ENCODE data around the gene OR2T6. TPM values are rescaled to one million over a fixed set of nuclear protein-coding genes. Genes with fewer than 3 reads are reported as not detected.

Gene OR2T6
- not detected in 2 replicates for total RNA-seq

GRCh38 chr1:248375446-248375845 is at the start of gene OR2T6:
TSS of gene OR2T6 (plus strand) at chr1:248375746. CDS start at chr1:248387609, 11,863 bp downstream.

GRCh38 chr1:248348475-248348874 is 27.1 kb upstream of the OR2T6 start, which contains the start of gene OR14C36:
TSS of gene OR14C36 (plus strand) at chr1:248348775. CDS start at chr1:248348775, 0 bp downstream.

GRCh38 chr1:248361121-248361715 is 14.3 kb upstream of the OR2T6 start, which contains the start of gene OR2T4:
TSS of gene OR2T4 (plus strand) at chr1:248361665. CDS start at chr1:248361665, 0 bp downstream.

GRCh38 chr1:248402748-248403147 is 27.2 kb downstream of the OR2T6 start, which contains the start of gene OR2T1:
TSS of gene OR2T1 (plus strand) at chr1:248403048. CDS start at chr1:248406148, 3,100 bp downstream.

Other genes with a start within 250 kb of the OR2T6 start
- gene OR2M5, start 230.6 kb upstream of the OR2T6 start, total RNA-seq = not detected in 2 replicates
- not detected in 2 replicates for gene OR2M2, start 200.9 kb upstream of the OR2T6 start, total RNA-seq
- gene OR2M3, start 178.5 kb upstream of the OR2T6 start, total RNA-seq = not detected in 2 replicates
- gene OR2M4, start 144.3 kb upstream of the OR2T6 start, total RNA-seq = not detected in 2 replicates
- not detected in 2 replicates for gene OR2T33, start 97.8 kb upstream of the OR2T6 start, total RNA-seq
- not detected in 2 replicates for gene OR2T12, start 72.3 kb upstream of the OR2T6 start, total RNA-seq
- not detected in 2 replicates for gene OR2M7, start 51.2 kb upstream of the OR2T6 start, total RNA-seq
- not detected in 2 replicates for gene OR14C36, start 27.0 kb upstream of the OR2T6 start, total RNA-seq
- not detected in 2 replicates for gene OR2T4, start 14.1 kb upstream of the OR2T6 start, total RNA-seq
- not detected in 2 replicates for gene OR2T1, start 27.3 kb downstream of the OR2T6 start, total RNA-seq
- not detected in 2 replicates for gene OR2T2, start 69.9 kb downstream of the OR2T6 start, total RNA-seq
- not detected in 2 replicates for gene OR2T3, start 97.6 kb downstream of the OR2T6 start, total RNA-seq
- gene OR2T5, start 112.8 kb downstream of the OR2T6 start, total RNA-seq = not detected in 2 replicates
- gene OR2G6, start 132.3 kb downstream of the OR2T6 start, total RNA-seq = not detected in 2 replicates
- gene OR2T29, start 187.0 kb downstream of the OR2T6 start, total RNA-seq = not detected in 2 replicates
- not detected in 2 replicates for gene OR2T34, start 199.0 kb downstream of the OR2T6 start, total RNA-seq
- gene OR2T10, start 222.0 kb downstream of the OR2T6 start, total RNA-seq = not detected in 2 replicates

Measured in smooth muscle cell of the pulmonary artery (primary cell).